HepG2 (cell line): ENCODE data around the gene GMCL2. TPM values are rescaled to one million over a fixed set of nuclear protein-coding genes. Genes with fewer than 3 reads are reported as not detected.

Experiments
- ATAC-seq: fragments of 200-7000 bp; cut with Tn5 transposase; 3 replicates; pipeline ENCODE4 v1.9.1; 2020; ENCODE audit warnings: mild to moderate bottlenecking, moderate library complexity
- BruUV-seq: library from RNA; stranded (reverse); fragments of 400-500 nt; replicated peaks from 2 replicates; lab custom pipeline; 2021; lab: Mats Ljungman, UMichigan
- CTCF ChIA-PET: fragments of 300-600 bp; formaldehyde crosslinking; extraction: SDS; loops from one replicate; lab custom pipeline; 2021; ENCODE audit warnings: low total read pairs, inconsistent platforms, low intra/inter-chr PET ratio; lab: Yijun Ruan, JAX
- POLR2A ChIA-PET: fragments of 350-600 bp; sonication (Branson Sonifier 250); formaldehyde crosslinking; loops from one replicate; lab custom pipeline; 2020; ENCODE audit warnings: antibody characterized with exemption, inconsistent platforms; lab: Yijun Ruan, JAX
- DNase-seq: peaks from one replicate; pipeline ENCODE4 v3.0.0-alpha.2; 2015; ENCODE audit warnings: low spot score
- FAIRE-seq: peaks from 3 replicates; lab custom pipeline; 2011; peaks lifted over from hg19 to GRCh38; lab: Jason Lieb, UNC
- H2AFZ ChIP-seq: one replicate; pipeline ENCODE4 v1.6.1; 2011; ENCODE audit warnings: low read length, inconsistent platforms
- H3K27ac ChIP-seq: fragments of 300-600 bp; 3 replicates; pipeline ENCODE4 v1.8.0; 2011; ENCODE audit warnings: mixed run types, mild to moderate bottlenecking, mixed read lengths, low read length, inconsistent platforms; ENCODE audit not compliant: insufficient read depth; ENCODE audit errors: extremely low read length
- H3K27me3 ChIP-seq, 2 experiments: fragments of 200-600 bp in 1 of 2; 2 replicates in 1 of 2; 3 replicates in 1 of 2; pipeline versions ENCODE4 v1.6.0 to v1.8.0; 2011; ENCODE audit warnings: low read length in 2 of 2, mild to moderate bottlenecking in 2 of 2, moderate library complexity in 2 of 2, inconsistent platforms in 1 of 2; ENCODE audit not compliant: insufficient read depth in 2 of 2, control insufficient read depth in 1 of 2
- H3K36me3 ChIP-seq, 2 experiments: fragments of 200-600 bp in 1 of 2; replicated peaks in 1 of 2; 2 replicates in 1 of 2; 3 replicates in 1 of 2; pipeline versions ENCODE4 v1.5.1 to v1.8.0; 2011; ENCODE audit warnings: low read length in 2 of 2, inconsistent platforms in 1 of 2; ENCODE audit not compliant: insufficient read depth in 2 of 2, control insufficient read depth in 1 of 2
- H3K4me1 ChIP-seq: 2 replicates; pipeline ENCODE4 v1.5.1; 2012; ENCODE audit warnings: low read length, inconsistent platforms; ENCODE audit not compliant: insufficient read depth
- H3K4me2 ChIP-seq: 2 replicates; pipeline ENCODE4 v1.6.0; 2011; ENCODE audit warnings: low read depth, low read length, inconsistent platforms
- H3K4me3 ChIP-seq, 3 experiments: fragments of 200-600 bp in 1 of 3; sonication (generic), shearing (Covaris generic) in 1 of 3; replicated peaks in 1 of 3; 2 replicates each; pipeline ENCODE4 v1.5.1; 2011 to 2016; ENCODE audit warnings: low read length in 3 of 3, inconsistent platforms in 2 of 3, low read depth in 2 of 3, mild to moderate bottlenecking in 2 of 3, control low read depth in 1 of 3, mixed read lengths in 1 of 3; ENCODE audit not compliant: insufficient read depth in 1 of 3
- H3K79me2 ChIP-seq: one replicate; pipeline ENCODE4 v1.6.1; 2011; ENCODE audit warnings: low read length, inconsistent platforms; ENCODE audit not compliant: insufficient read depth
- H3K9ac ChIP-seq: 2 replicates; pipeline ENCODE4 v1.6.0; 2011; ENCODE audit warnings: mild to moderate bottlenecking, low read depth, low read length, inconsistent platforms; ENCODE audit not compliant: insufficient read depth
- H3K9me3 ChIP-seq: 2 replicates; pipeline ENCODE4 v1.5.1; 2012; ENCODE audit warnings: mild to moderate bottlenecking, low read length
- H4K20me1 ChIP-seq: 2 replicates; pipeline ENCODE4 v1.6.0; 2011; ENCODE audit warnings: inconsistent platforms, mild to moderate bottlenecking, low read length, moderate library complexity; ENCODE audit not compliant: insufficient read depth
- EEA1 ChIP-seq: sonication (generic); formaldehyde crosslinking; IDR thresholded peaks from 2 replicates; pipeline ENCODE4 v1.5.1; 2020; ENCODE audit warnings: mild to moderate bottlenecking, missing genetic modification reagents, borderline replicate concordance
- EED ChIP-seq: sonication (generic); formaldehyde crosslinking; IDR thresholded peaks from 2 replicates; pipeline ENCODE4 v1.5.0; 2020; ENCODE audit warnings: mild to moderate bottlenecking, missing genetic modification reagents
- ETV6 ChIP-seq: sonication (generic); formaldehyde crosslinking; conservative IDR thresholded peaks from 2 replicates; pipeline ENCODE4 v1.4.0; 2020; ENCODE audit warnings: missing genetic modification reagents
- FOXA1 ChIP-seq, 2 experiments: fragments of 450-650 bp in 1 of 2; sonication (generic) in 1 of 2; formaldehyde crosslinking in 1 of 2; IDR thresholded peaks; 2 replicates each; pipeline versions ENCODE4 v1.4.0 to v1.6.1; 2016 to 2020; ENCODE audit warnings: missing genetic modification reagents in 1 of 2
- HMG20A ChIP-seq: IDR thresholded peaks from 2 replicates; pipeline ENCODE4 v1.6.1; 2016; ENCODE audit warnings: borderline replicate concordance
- HOXA9 ChIP-seq: sonication (generic); formaldehyde crosslinking; IDR thresholded peaks from 2 replicates; pipeline ENCODE4 v1.8.1; 2022; ENCODE audit warnings: missing genetic modification reagents, mild to moderate bottlenecking, moderate library complexity, borderline replicate concordance
- KAT7 ChIP-seq: IDR thresholded peaks from 2 replicates; pipeline ENCODE4 v1.6.1; 2018; ENCODE audit warnings: borderline replicate concordance, missing compliant biosample characterization
- KDM6A ChIP-seq: IDR thresholded peaks from 2 replicates; pipeline ENCODE4 v1.6.1; 2016; ENCODE audit warnings: low read depth
- MAFG ChIP-seq: sonication (generic); formaldehyde crosslinking; IDR thresholded peaks from 2 replicates; pipeline ENCODE4 v1.5.1; 2020; ENCODE audit warnings: mild to moderate bottlenecking, missing genetic modification reagents
- NFIC ChIP-seq: IDR thresholded peaks from 2 replicates; pipeline ENCODE4 v1.6.1; 2012; ENCODE audit warnings: mild to moderate bottlenecking, low read length, inconsistent platforms
- SETDB1 ChIP-seq: sonication (generic); formaldehyde crosslinking; IDR thresholded peaks from 2 replicates; pipeline ENCODE4 v1.5.1; 2020; ENCODE audit warnings: missing genetic modification reagents, mild to moderate bottlenecking, borderline replicate concordance
- YEATS2 ChIP-seq: sonication (generic); formaldehyde crosslinking; IDR thresholded peaks from 2 replicates; pipeline ENCODE4 v1.4.0; 2020; ENCODE audit warnings: missing genetic modification reagents, borderline replicate concordance
- ZFX ChIP-seq: sonication (generic); formaldehyde crosslinking; IDR thresholded peaks from 2 replicates; pipeline ENCODE4 v1.4.0; 2020; ENCODE audit warnings: mild to moderate bottlenecking, low read depth, missing genetic modification reagents, moderate library complexity
- ZNF30 ChIP-seq: sonication (generic); formaldehyde crosslinking; IDR thresholded peaks from 2 replicates; pipeline ENCODE4 v1.5.0; 2020; ENCODE audit warnings: mild to moderate bottlenecking, missing genetic modification reagents
- ZNF333 ChIP-seq: sonication (generic); formaldehyde crosslinking; IDR thresholded peaks from 2 replicates; pipeline ENCODE4 v1.4.0; 2020; ENCODE audit warnings: mild to moderate bottlenecking, missing genetic modification reagents, borderline replicate concordance
- ZNF496 ChIP-seq: sonication (generic); formaldehyde crosslinking; IDR thresholded peaks from 2 replicates; pipeline ENCODE4 v1.8.1; 2023; ENCODE audit warnings: mild to moderate bottlenecking, moderate library complexity, missing genetic modification reagents; ENCODE audit not compliant: insufficient replicate concordance
- ZNF549 ChIP-seq: sonication (generic); formaldehyde crosslinking; IDR thresholded peaks from 2 replicates; pipeline ENCODE4 v1.5.0; 2020; ENCODE audit warnings: missing genetic modification reagents
- ZNF768 ChIP-seq: sonication (generic); formaldehyde crosslinking; IDR thresholded peaks from 2 replicates; pipeline ENCODE4 v1.4.0; 2020; ENCODE audit warnings: missing genetic modification reagents
- ZNF792 ChIP-seq: IDR thresholded peaks from 2 replicates; pipeline ENCODE4 v1.6.1; 2016
- ZNF878 ChIP-seq: sonication (generic); formaldehyde crosslinking; IDR thresholded peaks from 2 replicates; pipeline ENCODE4 v1.8.1; 2023; ENCODE audit warnings: mild to moderate bottlenecking, missing genetic modification reagents, moderate library complexity
- WGBS: methylation state at CpG from one replicate; pipeline ENCODE4 v1.1.6; 2017; ENCODE audit warnings: low lambda C conversion rate; 5-methylcytosine and 5-hydroxymethylcytosine counted together
- in situ Hi-C: cut with HindIII; loops from 2 replicates; pipeline ENCODE4 v1.10.0; 2017; ENCODE audit warnings: low pct_unique_long_range_greater_than_20kb; ENCODE audit not compliant: extremely low pct_ligation_motif_present
- intact Hi-C: fragments of 100-400 bp; cut with micrococcal nuclease; formaldehyde crosslinking; loops from one replicate; pipeline ENCODE4 v1.10.0; 2022; ENCODE audit not compliant: unreplicated experiment
- polyA plus RNA-seq, 8 experiments: library from polyadenylated mRNA; depleted of rRNA in 3 of 8; stranded (reverse) in 7 of 8; unstranded in 1 of 8; fragments of >200 nt; fragmentation: Illumina TruSeq in 4 of 8; extraction: Trizol in 4 of 8; gene quantifications; 2 replicates each; pipeline versions ENCODE4 v1.2.1 to v1.2.3, GENCODE V29; 2011 to 2016; ENCODE audit warnings: low read depth in 4 of 8, missing spikeins in 1 of 8, mixed read lengths in 1 of 8; ENCODE audit not compliant: insufficient read depth in 1 of 8
- total RNA-seq, 5 experiments: library from RNA; depleted of rRNA; stranded (reverse); fragments of >200 nt; fragmentation: Illumina TruSeq; extraction: Trizol; gene quantifications; 2 replicates each; pipeline ENCODE4 v1.2.3, GENCODE V29; 2016; ENCODE audit warnings: low read depth in 1 of 5
- TF ChIP-seq, protein P1 (sequence below): sonication (generic); formaldehyde crosslinking; IDR thresholded peaks from 2 replicates; pipeline ENCODE4 v1.8.1; 2023; ENCODE audit warnings: mild to moderate bottlenecking, inconsistent platforms, moderate library complexity, missing genetic modification reagents, borderline replicate concordance
- TF ChIP-seq, protein P2 (sequence below): sonication (generic); formaldehyde crosslinking; IDR thresholded peaks from 2 replicates; pipeline ENCODE4 v1.9.0; 2021; ENCODE audit warnings: missing genetic modification reagents, mild to moderate bottlenecking, borderline replicate concordance

The GMCL2 gene
- total and polyA plus RNA-seq, 2 of the 13 experiments (the other 11 are each of a cell fraction or from before 2014, with no cell fraction given) = 0.03 TPM; not detected in 1

DNA sequence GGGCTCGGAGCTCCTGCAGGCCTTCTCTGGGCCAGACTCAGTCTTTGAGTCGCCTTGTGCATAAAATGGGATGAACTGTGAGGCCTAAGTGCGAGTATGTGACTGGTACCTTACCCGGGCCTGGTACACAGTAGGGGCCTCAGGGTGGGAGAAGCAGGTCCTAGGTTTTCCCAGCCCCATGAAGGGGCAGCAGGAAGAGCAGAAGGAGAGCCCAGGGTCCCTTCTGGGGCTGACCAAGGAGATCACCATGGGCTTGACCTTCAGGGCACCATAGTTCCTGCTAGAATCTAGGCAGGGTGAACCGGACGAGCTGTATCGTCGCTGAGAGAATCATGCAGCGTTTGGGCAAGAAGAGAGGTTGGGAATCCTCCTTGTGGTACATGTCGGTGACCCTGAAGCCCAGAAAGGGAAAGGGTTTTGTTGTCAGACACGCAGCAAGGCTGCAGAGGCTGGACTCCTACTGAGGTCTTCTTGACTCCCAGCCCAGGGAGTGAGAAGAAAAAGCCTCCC lies 45.8 kb upstream of the GMCL2 start:
- peak overlapping the region; percentile 67 for H3K27ac ChIP-seq
- intact Hi-C loops (no loop called here), in situ Hi-C loops (no loop called here)
- peak overlapping the region; percentile 69 to 93 (median 87) for H3K4me3 ChIP-seq
- CTCF ChIA-PET = no interaction called here
- 69% methylated on average over 9 of the region's 11 CpGs for WGBS
- DNase-seq (no peak), FAIRE-seq (no peak), ATAC-seq (no peak; the same call in 2 of the 3 replicates)
- H4K20me1 ChIP-seq = no peaks in the 10 kb centered on the region
- H3K9me3 ChIP-seq = no peaks in the 10 kb centered on the region
- peaks cover 9 to 17% of the 10 kb centered on the region in 2 experiments; a peak in 4 of 5 replicates for H3K36me3 ChIP-seq
- TSS peak; percentile 58 for BruUV-seq
- peaks cover 67% of the 10 kb centered on the region for H3K4me1 ChIP-seq
- peak overlapping the region; percentile 83 for H3K9ac ChIP-seq
- POLR2A ChIA-PET = interaction anchor here (0.7 to 3.1 kb wide), 7 partner anchors 12 to 1318 kb away, joined by 3 to 12 read pairs (median 4); partner anchors contain the start of genes HNRNPAB and RUFY1
- no peaks in the 10 kb centered on the region for H3K27me3 ChIP-seq
- no peak overlapping the region for H2AFZ ChIP-seq
- H3K4me2 ChIP-seq = peak overlapping the region; percentile 80
- peaks cover 20% of the 10 kb centered on the region for H3K79me2 ChIP-seq
- no peak for TF ChIP-seq HMG20A (CRISPR knock-in tag)
- TF ChIP-seq HOXA9 (CRISPR knock-in tag) = no peak
- TF ChIP-seq EEA1 (CRISPR knock-in tag) = no peak
- TF ChIP-seq ETV6 (CRISPR knock-in tag) = no peak
- no peak for TF ChIP-seq ZNF30 (CRISPR knock-in tag)
- 0 out of 2 replicates have a peak, but pooled peaks have one; percentile 66 for TF ChIP-seq ZNF878
- TF ChIP-seq ZNF768 (CRISPR knock-in tag) = peak; percentile 94
- no peak for TF ChIP-seq EED
- TF ChIP-seq MAFG (CRISPR knock-in tag) = no peak
- no peak for TF ChIP-seq NFIC
- 0 out of 2 replicates have a peak, but pooled peaks have one; percentile 19 for TF ChIP-seq ZNF792
- TF ChIP-seq KAT7 (CRISPR knock-in tag) = no peak
- TF ChIP-seq ZFX (CRISPR knock-in tag) = peak; percentile 53
- TF ChIP-seq, protein P1, sequence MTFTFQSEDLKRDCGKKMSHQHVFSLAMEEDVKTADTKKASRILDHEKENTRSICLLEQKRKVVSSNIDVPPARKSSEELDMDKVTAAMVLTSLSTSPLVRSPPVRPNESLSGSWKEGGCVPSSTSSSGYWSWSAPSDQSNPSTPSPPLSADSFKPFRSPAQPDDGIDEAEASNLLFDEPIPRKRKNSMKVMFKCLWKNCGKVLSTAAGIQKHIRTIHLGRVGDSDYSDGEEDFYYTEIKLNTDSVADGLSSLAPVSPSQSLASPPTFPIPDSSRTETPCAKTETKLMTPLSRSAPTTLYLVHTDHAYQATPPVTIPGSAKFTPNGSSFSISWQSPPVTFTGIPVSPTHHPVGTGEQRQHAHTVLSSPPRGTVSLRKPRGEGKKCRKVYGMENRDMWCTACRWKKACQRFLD (CRISPR knock-in tag) = no peak
- TF ChIP-seq ZNF496 (CRISPR knock-in tag) = no peak
- TF ChIP-seq ZNF549 (CRISPR knock-in tag) = no peak
- TF ChIP-seq FOXA1 (IDR thresholded peaks at IDR 0.05) = no peak
- no peak for TF ChIP-seq FOXA1 (CRISPR knock-in tag; IDR thresholded peaks at IDR 0.05)
- no peak for TF ChIP-seq KDM6A (CRISPR knock-in tag)
- TF ChIP-seq ZNF333 (CRISPR knock-in tag) = no peak
- 0 out of 2 replicates have a peak, but pooled peaks have one; percentile 46 for TF ChIP-seq YEATS2 (CRISPR knock-in tag)
- TF ChIP-seq SETDB1 = no peak
- TF ChIP-seq, protein P2, sequence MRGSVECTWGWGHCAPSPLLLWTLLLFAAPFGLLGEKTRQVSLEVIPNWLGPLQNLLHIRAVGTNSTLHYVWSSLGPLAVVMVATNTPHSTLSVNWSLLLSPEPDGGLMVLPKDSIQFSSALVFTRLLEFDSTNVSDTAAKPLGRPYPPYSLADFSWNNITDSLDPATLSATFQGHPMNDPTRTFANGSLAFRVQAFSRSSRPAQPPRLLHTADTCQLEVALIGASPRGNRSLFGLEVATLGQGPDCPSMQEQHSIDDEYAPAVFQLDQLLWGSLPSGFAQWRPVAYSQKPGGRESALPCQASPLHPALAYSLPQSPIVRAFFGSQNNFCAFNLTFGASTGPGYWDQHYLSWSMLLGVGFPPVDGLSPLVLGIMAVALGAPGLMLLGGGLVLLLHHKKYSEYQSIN (CRISPR knock-in tag) = no peak
